Right lung (tissue), 10 donors: Measurements from ENCODE around the gene GAS1. TPM values are rescaled to one million over a fixed set of nuclear protein-coding genes. Genes with fewer than 3 reads are reported as not detected.
A peak's percentile ranks its signal among the peaks of the same experiment; 100 is the strongest.

Experiments
- DNase-seq, 2 donors: peaks; one replicate each; pipeline ENCODE4 v3.0.0-alpha.2; 2013
- long read RNA-seq, 8 donors: transcript quantifications; one replicate each; lab custom pipeline, GENCODE V29; 2026
- polyA plus RNA-seq, 5 donors: library from polyadenylated mRNA; unstranded; fragments of 120-200 nt; gene quantifications; one replicate each; pipeline versions ENCODE4 v1.2.1 to v1.2.3, GENCODE V29; 2013; ENCODE audit warnings: inconsistent platforms in 1 of 5, low replicate concordance in 1 of 5; ENCODE audit not compliant: insufficient read length in 5 of 5, insufficient read depth in 1 of 5

GAS1 gene
- 10 to 100 TPM; 19.3 to 26.6 (median 24.5) TPM for polyA plus RNA-seq
- long read RNA-seq, donor 1, transcript GAS1-201 (1 exons, 2,827 nt), result major isoform, 40 of 40 reads
- long read RNA-seq, donor 1, partial matches to known transcripts, result 0 of 40 reads
- long read RNA-seq, donor 1, other reads (novel, unspliced or antisense), result 0 of 40 reads
- long read RNA-seq, donor 2, transcript GAS1-201 (1 exons, 2,827 nt), result major isoform, 39 of 39 reads
- long read RNA-seq, donor 2, partial matches to known transcripts, result 0 of 39 reads
- long read RNA-seq, donor 2, other reads (novel, unspliced or antisense), result 0 of 39 reads
- long read RNA-seq, donor 3, transcript GAS1-201 (1 exons, 2,827 nt), result major isoform, 26 of 26 reads
- long read RNA-seq, donor 3, partial matches to known transcripts, result 0 of 26 reads
- long read RNA-seq, donor 3, other reads (novel, unspliced or antisense), result 0 of 26 reads
- long read RNA-seq, donor 4, transcript GAS1-201 (1 exons, 2,827 nt), result major isoform, 26 of 26 reads
- long read RNA-seq, donor 4, partial matches to known transcripts, result 0 of 26 reads
- long read RNA-seq, donor 4, other reads (novel, unspliced or antisense), result 0 of 26 reads
- long read RNA-seq, donor 5, transcript GAS1-201 (1 exons, 2,827 nt), result major isoform, 65 of 65 reads
- long read RNA-seq, donor 5, partial matches to known transcripts, result 0 of 65 reads
- long read RNA-seq, donor 5, other reads (novel, unspliced or antisense), result 0 of 65 reads
- long read RNA-seq, donor 6, transcript GAS1-201 (1 exons, 2,827 nt), result major isoform, 63 of 63 reads
- long read RNA-seq, donor 6, partial matches to known transcripts, result 0 of 63 reads
- long read RNA-seq, donor 6, other reads (novel, unspliced or antisense), result 0 of 63 reads
- long read RNA-seq, donor 7, transcript GAS1-201 (1 exons, 2,827 nt), result major isoform, 41 of 41 reads
- long read RNA-seq, donor 7, partial matches to known transcripts, result 0 of 41 reads
- long read RNA-seq, donor 7, other reads (novel, unspliced or antisense), result 0 of 41 reads
- long read RNA-seq, donor 8, transcript GAS1-201 (1 exons, 2,827 nt), result major isoform, 23 of 23 reads
- long read RNA-seq, donor 8, partial matches to known transcripts, result 0 of 23 reads
- long read RNA-seq, donor 8, other reads (novel, unspliced or antisense), result 0 of 23 reads

- DNase-seq, result peak; percentile 92 to 93
Observed at GRCh38 chr9:86947146-86948073, at the start of gene GAS1. GAS1 (minus strand) TSS chr9:86947506; CDS start chr9:86946779, 727 bp downstream.

- DNase-seq, result no peak
Observed at GRCh38 chr9:86994231-86994630, 46.9 kb upstream of the GAS1 start.

- no peak for DNase-seq
Observed at GRCh38 chr9:86993830-86994229, 46.5 kb upstream of the GAS1 start.

- no peak for DNase-seq
Observed at GRCh38 chr9:86991077-86991476, 43.8 kb upstream of the GAS1 start.

- DNase-seq, result no peak
Observed at GRCh38 chr9:86990290-86990689, 43.0 kb upstream of the GAS1 start.

- no peak for DNase-seq
Observed at GRCh38 chr9:86987900-86988299, 40.6 kb upstream of the GAS1 start.

GRCh38 chr9:86985132-86985647, 37.9 kb upstream of the GAS1 start:
- DNase-seq, result no peak

- peak; percentile 65 to 76 for DNase-seq
Observed at GRCh38 chr9:86983620-86984259, 36.4 kb upstream of the GAS1 start.

GRCh38 chr9:86983249-86983619, 35.9 kb upstream of the GAS1 start:
- no peak for DNase-seq

GRCh38 chr9:86980802-86981201, 33.5 kb upstream of the GAS1 start:
- DNase-seq, result no peak

- peak in 1 of 2 donors; percentile 30 for DNase-seq
Observed at GRCh38 chr9:86979657-86980056, 32.4 kb upstream of the GAS1 start.

GRCh38 chr9:86978922-86979474, 31.7 kb upstream of the GAS1 start:
- DNase-seq, result peak in 1 of 2 donors; percentile 28

GRCh38 chr9:86978413-86978812, 31.1 kb upstream of the GAS1 start:
- no peak for DNase-seq

GRCh38 chr9:86977205-86977835, 30.0 kb upstream of the GAS1 start:
- no peak for DNase-seq

- DNase-seq, result no peak
Observed at GRCh38 chr9:86975606-86976005, 28.3 kb upstream of the GAS1 start.

GRCh38 chr9:86975036-86975435, 27.7 kb upstream of the GAS1 start:
- DNase-seq, result no peak

GRCh38 chr9:86974421-86974820, 27.1 kb upstream of the GAS1 start:
- DNase-seq, result no peak

GRCh38 chr9:86971742-86972141, 24.4 kb upstream of the GAS1 start:
- no peak for DNase-seq

- no peak for DNase-seq
Observed at GRCh38 chr9:86968258-86968920, 21.1 kb upstream of the GAS1 start.
